GM18861 (cell line): ENCODE data around the gene ATF7IP2.
A peak's percentile ranks its signal among the peaks of the same experiment; 100 is the strongest.
"Not testable (repeated sequence)": the region's sequence is repeated elsewhere in the genome, so short reads cannot be mapped to it uniquely, and the experiment has no call there.

Experiments
- ATAC-seq: cut with Tn5 transposase; IDR thresholded peaks from one replicate; pipeline ENCODE4 v1.9.1; 2021; ENCODE audit not compliant: unreplicated experiment

Gene ATF7IP2

DNA sequence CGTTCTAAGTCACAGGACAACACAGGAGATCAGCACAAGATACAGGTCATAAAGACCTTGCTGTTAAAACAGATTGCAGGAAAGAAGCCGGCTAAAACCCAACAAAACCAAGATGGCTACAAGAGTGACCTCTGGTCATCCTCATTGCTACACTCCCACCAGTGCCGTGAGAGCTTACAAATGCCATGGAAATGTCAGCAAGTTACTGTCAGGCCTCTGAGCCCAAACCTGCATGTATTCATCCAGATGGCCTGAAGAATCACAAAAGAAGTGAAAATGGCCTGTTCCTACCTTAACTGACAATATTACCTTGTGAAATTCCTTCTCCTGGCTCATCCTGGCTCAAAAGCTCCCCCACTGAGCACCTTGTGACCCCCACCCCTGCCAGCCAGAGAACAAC is 119.4 kb downstream of the ATF7IP2 start:
- not testable (repeated sequence) for ATAC-seq

GRCh38 chr16:10509534-10510025 is 123.7 kb downstream of the ATF7IP2 start:
- ATAC-seq: peak; percentile 87

DNA sequence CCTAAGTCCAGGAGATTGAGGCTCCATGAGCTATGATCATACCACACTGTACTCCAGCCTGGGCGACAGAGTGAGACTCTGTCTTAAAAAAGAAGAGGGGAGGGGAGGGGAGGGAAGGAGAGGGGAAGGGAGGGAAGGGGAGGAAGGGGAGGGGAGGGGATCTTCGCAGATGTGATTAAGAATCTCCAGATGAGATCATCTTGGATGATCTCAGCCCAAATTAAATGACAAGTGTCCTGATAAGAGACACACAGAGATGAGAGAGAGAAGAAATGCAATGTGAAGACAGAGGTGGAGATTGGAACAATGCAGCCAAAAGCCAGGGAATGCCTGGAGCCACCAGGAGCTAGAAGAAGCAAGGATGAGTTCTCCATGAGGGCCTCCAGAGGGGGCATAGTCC is 124.4 kb downstream of the ATF7IP2 start:
- ATAC-seq: no peak

GRCh38 chr16:10511829-10512228 is 126.0 kb downstream of the ATF7IP2 start:
- no peak for ATAC-seq

DNA sequence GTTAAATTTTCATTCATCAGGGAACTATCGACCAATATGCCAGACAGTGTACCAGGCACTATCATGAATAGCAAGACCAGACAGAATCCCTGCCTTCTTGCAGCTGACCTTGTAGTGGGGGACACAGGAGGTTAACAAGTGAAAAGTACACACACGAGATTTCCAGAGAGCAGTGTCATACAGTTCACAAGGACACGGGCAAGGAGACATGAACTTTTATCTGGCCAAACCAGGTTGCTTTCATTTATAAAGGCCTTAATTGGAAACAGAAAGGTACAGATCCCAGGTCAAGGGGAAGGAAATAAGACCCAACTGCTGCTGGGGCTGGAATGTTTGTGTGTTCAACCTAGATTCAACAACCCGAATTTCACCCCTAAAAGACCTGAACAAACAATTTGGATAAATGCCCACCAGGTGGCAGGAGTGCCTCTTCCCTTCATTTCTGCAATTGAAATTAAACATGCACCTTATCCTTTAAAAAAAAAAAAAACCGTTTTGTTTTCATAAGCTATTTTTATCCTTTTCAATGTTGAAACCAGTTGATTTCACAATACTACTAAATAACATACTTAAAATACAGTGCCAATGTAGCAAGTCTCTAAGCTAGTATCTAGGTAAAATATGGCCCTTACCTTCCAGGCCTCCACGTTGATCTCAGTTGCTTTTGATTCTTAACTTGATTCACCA is 128.7 kb downstream of the ATF7IP2 start:
- no peak for ATAC-seq

GRCh38 chr16:10517868-10518267 is 132.0 kb downstream of the ATF7IP2 start:
- no peak for ATAC-seq

- no peak for ATAC-seq
Measured at GRCh38 chr16:10518479-10519041, 132.7 kb downstream of the ATF7IP2 start.

GRCh38 chr16:10519297-10519696 is 133.4 kb downstream of the ATF7IP2 start:
- no peak for ATAC-seq

GRCh38 chr16:10519929-10520868 is 134.3 kb downstream of the ATF7IP2 start:
- ATAC-seq: no peak

- no peak for ATAC-seq
Measured at GRCh38 chr16:10520869-10521578, 135.2 kb downstream of the ATF7IP2 start.

DNA sequence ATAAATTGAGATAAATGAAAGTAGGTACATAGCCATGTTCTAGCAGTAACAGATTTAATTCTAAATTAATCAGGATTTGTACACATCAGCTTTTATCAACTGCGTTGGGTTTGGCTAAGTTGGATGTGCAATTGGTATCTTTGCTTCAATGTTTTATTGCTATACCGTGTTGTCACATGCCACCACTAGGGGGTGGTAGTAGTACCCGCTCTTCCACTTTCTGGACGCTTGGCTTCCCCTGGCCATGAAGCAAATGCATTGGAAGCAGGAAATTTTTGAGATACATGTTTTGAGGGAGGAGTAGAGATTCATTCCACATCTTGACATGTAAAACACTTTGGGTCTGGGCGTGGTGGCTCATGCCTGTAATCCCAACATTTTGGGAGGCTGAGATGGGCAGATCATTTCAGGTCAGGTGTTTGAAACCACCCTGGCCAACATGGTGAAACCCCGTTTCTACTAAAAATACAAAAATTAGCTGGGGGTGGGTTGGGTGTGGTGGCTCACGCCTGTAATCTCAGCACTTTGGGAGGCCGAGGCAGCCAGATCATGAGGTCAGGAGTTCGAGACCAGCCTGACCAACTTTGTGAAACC is 135.9 kb downstream of the ATF7IP2 start:
- no peak for ATAC-seq

- no peak for ATAC-seq
Measured at GRCh38 chr16:10522966-10523365, 137.1 kb downstream of the ATF7IP2 start.

DNA sequence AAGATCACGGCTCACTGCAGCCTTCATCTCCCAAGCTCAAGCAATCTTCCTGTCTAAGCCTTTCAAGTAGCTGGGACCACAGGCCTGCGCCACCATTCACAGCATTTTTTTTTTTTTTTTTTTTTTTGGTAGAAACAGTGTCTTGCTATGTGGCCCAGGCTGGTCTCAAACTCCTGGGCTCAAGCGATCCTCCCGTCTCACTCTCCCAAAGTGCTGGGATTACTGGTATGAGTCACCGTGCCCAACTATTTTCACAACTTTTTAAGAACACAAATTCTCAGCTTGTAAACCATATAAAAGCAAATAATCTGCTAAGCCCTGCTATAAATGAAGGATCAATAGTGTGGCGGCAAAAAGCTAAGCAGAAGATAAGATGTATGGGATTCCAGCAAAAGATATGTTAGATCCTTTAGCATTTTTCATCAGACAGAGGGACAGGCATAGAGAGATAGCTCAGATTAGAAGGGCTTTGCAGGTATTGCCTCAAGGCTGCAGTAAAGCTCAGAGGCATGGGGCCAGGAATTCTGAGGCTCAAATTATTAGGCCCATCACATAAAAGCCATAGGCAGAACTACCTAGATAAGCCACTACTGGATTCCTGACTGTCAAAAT is 139.5 kb downstream of the ATF7IP2 start:
- no peak for ATAC-seq

DNA sequence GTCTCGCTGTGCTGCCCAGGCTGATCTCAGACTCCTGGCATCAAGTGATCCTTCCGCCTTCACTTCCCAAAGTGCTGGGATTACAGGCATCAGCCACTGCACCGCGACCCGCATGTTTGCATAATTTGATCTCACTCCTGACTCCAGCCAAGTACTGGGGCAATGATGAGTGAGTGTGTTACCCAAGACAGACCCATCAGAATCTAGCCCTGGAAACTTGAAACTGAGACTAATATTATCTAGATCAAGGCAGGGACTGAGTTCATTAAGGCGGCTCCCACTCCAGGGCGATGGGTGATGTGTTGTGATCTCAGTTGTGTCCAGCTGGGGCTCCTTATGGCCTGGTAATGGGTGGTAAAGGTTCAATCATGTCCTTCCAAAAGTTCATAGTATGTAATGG is 141.1 kb downstream of the ATF7IP2 start:
- ATAC-seq: no peak

GRCh38 chr16:10528635-10529034 is 142.8 kb downstream of the ATF7IP2 start:
- no peak for ATAC-seq

DNA sequence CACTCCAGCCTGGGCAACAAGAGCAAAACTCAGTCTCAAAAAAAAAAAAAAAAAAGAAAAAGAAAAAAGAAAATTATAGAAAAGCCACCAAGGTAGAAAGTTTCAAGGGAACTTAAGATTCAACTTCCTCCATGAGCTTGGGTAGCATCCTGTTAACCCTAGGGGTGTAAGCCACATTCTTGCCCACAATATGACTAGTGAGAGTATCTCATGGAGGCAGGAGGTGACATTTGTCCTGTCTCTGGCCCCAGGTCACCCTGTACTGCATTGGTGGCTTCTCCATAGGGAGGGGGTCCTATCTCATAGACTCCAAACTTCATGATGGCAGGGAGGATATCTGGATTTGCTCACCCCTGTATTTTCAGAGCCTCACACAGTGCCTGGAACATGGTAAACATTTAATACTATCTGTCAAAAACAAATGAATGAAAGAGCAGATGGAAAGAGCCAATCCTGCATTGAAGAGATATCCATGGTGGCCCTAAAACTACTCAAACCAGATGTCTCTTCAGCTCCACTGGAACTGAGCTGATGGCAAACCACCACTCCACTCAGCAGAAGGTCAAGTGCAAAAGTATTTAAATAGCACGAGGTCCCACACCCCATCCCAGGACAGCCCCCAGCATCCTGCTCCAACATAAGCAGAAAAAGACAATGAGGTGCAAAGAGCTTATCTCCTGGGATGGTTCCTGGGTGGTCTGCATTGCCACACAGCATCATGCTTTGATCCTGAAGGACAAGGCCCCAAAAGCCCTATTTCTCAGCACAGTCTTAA is 144.2 kb downstream of the ATF7IP2 start:
- ATAC-seq: no peak

DNA sequence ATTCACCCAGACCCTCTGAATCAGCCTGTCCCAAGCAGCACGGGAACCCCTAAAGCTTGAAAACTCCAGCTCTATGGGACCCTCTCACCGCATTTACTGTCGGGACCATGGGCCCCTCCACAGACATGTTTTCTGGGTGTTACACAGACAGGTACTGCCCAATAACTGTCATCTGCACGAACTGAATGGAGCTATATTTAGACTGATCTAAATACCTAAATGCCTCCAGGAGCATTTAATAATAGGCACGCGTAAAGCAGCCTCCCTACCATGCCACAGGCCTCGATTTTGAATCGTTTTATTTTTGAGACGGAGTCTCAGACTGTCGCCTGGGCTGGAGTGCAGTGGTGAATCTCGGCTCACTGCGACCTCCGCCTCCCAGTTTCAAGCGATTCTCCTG is 144.8 kb downstream of the ATF7IP2 start:
- ATAC-seq: no peak

- no peak for ATAC-seq
Measured at GRCh38 chr16:10531582-10531981, 145.7 kb downstream of the ATF7IP2 start.
